ENCODE data around the gene BRINP1.

GRCh38 chr9:119213471-119213870, 155.8 kb downstream of the BRINP1 start:
- no peak for TF ChIP-seq CTCF (IDR thresholded peaks at IDR 0.05)
- TF ChIP-seq POLR2A (IDR thresholded peaks at IDR 0.05), result no peak

Data from right lobe of liver (tissue), 4 donors.